ENCODE results near the gene SLC1A5.

Gene SLC1A5

GRCh38 chr19:46732966-46733689 is 55.3 kb downstream of the SLC1A5 start:
- TF ChIP-seq ZNF274 (IDR thresholded peaks at IDR 0.05; ENCODE audit: low read depth, low read length), result no peak
- no peak overlapping the region for H3K4me3 ChIP-seq (ENCODE audit: low read length)

GRCh38 chr19:46732172-46732938 is 56.0 kb downstream of the SLC1A5 start:
- H3K4me3 ChIP-seq (ENCODE audit: low read length), result no peak overlapping the region
- TF ChIP-seq ZNF274 (IDR thresholded peaks at IDR 0.05; ENCODE audit: low read depth, low read length), result no peak

DNA sequence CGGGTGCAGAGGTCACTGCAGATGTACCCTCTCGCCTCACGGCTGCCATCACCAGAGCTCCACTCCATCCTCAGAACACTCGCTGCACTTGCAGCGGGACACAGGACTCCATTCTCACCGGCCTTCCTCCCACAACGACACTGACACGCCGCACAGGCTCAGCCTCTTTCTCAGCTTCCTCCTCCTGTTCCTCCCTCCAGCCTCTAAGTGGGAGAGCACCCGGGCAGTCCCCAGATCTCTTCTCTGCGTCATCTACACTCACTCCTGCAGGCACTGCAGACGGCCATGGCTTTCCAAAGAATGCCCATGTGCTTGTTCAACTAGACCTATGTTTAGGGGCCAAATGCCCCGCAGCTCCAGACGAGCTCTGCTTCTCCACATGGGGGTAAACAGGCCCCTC is 56.8 kb downstream of the SLC1A5 start:
- no peak overlapping the region for H3K4me3 ChIP-seq (ENCODE audit: low read length)
- no peak for TF ChIP-seq ZNF274 (IDR thresholded peaks at IDR 0.05; ENCODE audit: low read depth, low read length)

GRCh38 chr19:46731007-46731501 is 57.3 kb downstream of the SLC1A5 start:
- no peak overlapping the region for H3K4me3 ChIP-seq (ENCODE audit: low read length)
- no peak for TF ChIP-seq ZNF274 (IDR thresholded peaks at IDR 0.05; ENCODE audit: low read depth, low read length)

GRCh38 chr19:46730595-46730994 is 57.8 kb downstream of the SLC1A5 start:
- TF ChIP-seq ZNF274 (IDR thresholded peaks at IDR 0.05; ENCODE audit: low read depth, low read length), result no peak
- no peak overlapping the region for H3K4me3 ChIP-seq (ENCODE audit: low read length)

DNA sequence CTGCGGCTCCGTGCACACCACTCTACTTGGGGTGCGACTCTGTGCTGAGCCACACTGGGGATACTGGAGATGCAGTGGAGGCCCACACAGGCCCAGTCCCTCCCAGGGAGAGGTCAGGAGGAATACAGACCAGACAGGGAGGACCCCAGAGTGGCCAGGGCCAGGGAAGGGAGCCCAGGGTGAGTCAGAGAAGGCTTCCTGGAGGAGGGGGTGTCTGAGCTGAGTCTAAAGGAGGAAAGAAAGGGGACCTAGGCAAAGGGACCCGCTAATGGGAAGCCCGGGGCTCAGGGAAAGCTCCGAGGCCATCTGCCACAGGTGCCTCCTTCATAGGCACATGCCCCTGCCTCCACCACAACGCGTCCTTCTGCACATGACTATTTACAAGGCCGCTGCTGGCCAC is 58.2 kb downstream of the SLC1A5 start:
- no peak overlapping the region for H3K4me3 ChIP-seq (ENCODE audit: low read length)
- TF ChIP-seq ZNF274 (IDR thresholded peaks at IDR 0.05; ENCODE audit: low read depth, low read length), result no peak

DNA sequence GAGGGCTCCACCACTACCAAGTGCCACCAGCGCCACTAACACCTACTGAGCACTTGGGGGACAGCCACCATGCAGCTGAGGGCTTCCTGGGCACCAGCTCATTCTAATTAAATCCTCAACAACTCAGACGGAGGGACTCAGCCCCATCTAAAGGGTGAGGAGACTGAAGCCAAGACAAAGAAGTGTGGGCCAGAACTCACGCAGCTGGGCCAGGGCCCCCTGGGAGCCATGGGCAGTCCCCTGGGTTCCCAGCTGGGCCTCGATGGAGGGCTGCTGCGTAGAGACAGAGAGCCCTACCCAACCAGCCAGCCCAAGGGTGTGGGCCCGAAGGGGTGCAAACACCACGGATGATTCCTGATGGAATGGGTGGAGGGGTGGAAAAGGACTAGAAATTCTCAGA is 58.7 kb downstream of the SLC1A5 start:
- TF ChIP-seq ZNF274 (IDR thresholded peaks at IDR 0.05; ENCODE audit: low read depth, low read length), result no peak
- H3K4me3 ChIP-seq (ENCODE audit: low read length), result no peak overlapping the region

DNA sequence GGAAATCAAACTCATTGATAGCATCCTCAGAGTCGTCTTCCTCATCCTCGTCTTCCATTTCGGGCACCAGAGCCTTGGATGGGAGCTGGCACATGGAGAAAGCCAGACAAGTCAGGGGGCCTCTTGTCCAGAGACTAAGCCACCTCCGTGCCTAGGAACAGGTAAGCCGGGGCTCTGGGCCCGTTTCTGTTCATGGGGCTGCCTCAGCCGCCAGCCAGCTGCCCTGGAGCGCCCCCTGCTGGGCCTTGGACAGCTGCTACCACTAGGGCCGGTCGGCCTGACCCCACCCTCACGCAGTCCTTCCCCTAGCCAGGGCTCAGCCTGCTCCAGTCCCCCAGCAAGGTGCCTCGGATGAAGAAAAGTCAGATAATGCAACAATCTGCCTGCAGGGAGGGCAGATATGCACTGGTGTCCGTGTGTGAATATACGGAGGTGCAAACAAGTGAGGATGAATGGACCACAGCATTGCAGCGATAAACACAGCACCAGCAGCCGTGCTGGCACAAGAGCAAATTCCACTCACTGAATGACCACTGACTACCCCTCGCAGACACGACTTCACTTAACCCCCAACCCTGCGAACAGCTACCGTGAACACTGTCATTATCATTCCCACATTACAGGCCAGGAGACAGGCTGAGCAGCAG is 59.6 kb downstream of the SLC1A5 start:
- no peak for TF ChIP-seq ZNF274 (IDR thresholded peaks at IDR 0.05; ENCODE audit: low read depth, low read length)
- no peak overlapping the region for H3K4me3 ChIP-seq (ENCODE audit: low read length)

DNA sequence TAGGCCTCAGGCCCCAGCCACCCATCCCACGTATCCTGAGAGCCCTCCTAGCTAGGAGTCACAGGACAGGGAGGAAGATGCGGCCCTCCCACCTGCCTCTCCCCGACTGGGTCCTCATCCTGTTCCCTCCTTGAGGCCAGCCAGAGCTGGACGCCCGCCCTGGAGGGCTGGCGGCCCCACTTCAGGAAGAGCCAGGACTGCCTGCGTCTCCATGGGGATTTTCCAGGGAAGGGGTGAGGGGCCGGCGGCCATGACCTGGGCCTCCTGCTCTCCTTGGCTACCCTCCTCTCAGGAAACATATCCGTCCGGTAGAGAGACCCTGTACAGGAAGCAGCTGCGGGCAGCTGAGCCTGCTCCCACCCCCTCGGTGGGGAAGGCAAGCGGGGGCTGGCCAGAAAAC is 60.2 kb downstream of the SLC1A5 start:
- no peak overlapping the region for H3K4me3 ChIP-seq (ENCODE audit: low read length)
- TF ChIP-seq ZNF274 (IDR thresholded peaks at IDR 0.05; ENCODE audit: low read depth, low read length), result no peak

DNA sequence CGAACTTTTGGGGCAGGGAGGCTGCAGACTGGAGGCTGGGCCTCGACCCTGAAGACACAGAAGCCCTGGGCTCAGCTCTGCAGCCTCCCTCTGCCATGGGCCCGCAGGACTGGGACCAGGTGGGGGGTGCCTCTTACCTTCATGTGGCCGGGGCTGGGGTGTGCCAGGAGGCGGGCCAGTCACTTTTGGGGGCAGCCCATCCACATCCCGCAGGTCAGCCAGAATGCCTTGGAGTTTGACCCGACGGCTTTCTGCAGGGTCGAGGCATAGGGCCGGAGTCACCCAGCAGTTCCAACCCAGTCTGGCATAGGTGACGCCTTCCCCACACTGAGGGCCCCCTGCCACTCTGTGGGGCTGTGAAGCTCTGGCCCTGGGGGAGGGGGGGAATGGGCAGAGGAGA is 60.6 kb downstream of the SLC1A5 start:
- TF ChIP-seq ZNF274 (IDR thresholded peaks at IDR 0.05; ENCODE audit: low read depth, low read length), result no peak
- no peak overlapping the region for H3K4me3 ChIP-seq (ENCODE audit: low read length)

DNA sequence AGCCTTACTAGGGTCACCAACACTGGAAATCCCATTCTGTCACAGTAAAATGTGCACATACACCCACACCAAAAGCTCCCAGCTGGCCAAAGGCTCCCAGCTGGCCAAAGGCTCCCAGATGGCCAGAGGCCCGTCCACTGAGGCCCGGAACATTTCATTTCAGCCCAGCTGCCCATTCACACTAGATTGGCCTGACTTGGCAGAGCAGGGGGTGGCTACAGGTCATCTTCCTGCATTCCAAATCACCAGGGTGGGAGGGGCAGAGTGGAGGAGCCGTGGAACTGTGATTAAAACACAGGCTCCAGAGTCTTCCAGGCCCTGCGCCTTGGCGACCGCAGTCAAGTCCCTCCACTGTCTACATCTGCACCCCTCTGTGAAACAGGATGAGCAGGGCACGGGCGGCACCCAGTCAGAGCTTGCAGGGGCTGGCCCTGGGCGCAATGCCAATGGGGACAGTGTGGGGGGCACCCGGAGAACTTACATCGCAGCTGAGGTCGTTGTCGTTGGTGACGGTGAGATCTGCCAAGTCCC is 61.4 kb downstream of the SLC1A5 start:
- H3K4me3 ChIP-seq (ENCODE audit: low read length), result no peak overlapping the region
- no peak for TF ChIP-seq ZNF274 (IDR thresholded peaks at IDR 0.05; ENCODE audit: low read depth, low read length)

GRCh38 chr19:46726551-46726950 is 61.8 kb downstream of the SLC1A5 start:
- H3K4me3 ChIP-seq (ENCODE audit: low read length), result no peak overlapping the region
- TF ChIP-seq ZNF274 (IDR thresholded peaks at IDR 0.05; ENCODE audit: low read depth, low read length), result no peak

GRCh38 chr19:46725859-46726393 is 62.5 kb downstream of the SLC1A5 start:
- no peak overlapping the region for H3K4me3 ChIP-seq (ENCODE audit: low read length)
- TF ChIP-seq ZNF274 (IDR thresholded peaks at IDR 0.05; ENCODE audit: low read depth, low read length), result no peak
